EH (cell line): Measurements from ENCODE around the gene SLC25A21.
"Not testable (repeated sequence)": the region's sequence is repeated elsewhere in the genome, so short reads cannot be mapped to it uniquely, and the experiment has no call there.

Experiments used
- DNase-seq: peaks from one replicate; pipeline ENCODE4 v3.0.0-alpha.2; 2015; ENCODE audit warnings: low read depth

The SLC25A21 gene

DNA sequence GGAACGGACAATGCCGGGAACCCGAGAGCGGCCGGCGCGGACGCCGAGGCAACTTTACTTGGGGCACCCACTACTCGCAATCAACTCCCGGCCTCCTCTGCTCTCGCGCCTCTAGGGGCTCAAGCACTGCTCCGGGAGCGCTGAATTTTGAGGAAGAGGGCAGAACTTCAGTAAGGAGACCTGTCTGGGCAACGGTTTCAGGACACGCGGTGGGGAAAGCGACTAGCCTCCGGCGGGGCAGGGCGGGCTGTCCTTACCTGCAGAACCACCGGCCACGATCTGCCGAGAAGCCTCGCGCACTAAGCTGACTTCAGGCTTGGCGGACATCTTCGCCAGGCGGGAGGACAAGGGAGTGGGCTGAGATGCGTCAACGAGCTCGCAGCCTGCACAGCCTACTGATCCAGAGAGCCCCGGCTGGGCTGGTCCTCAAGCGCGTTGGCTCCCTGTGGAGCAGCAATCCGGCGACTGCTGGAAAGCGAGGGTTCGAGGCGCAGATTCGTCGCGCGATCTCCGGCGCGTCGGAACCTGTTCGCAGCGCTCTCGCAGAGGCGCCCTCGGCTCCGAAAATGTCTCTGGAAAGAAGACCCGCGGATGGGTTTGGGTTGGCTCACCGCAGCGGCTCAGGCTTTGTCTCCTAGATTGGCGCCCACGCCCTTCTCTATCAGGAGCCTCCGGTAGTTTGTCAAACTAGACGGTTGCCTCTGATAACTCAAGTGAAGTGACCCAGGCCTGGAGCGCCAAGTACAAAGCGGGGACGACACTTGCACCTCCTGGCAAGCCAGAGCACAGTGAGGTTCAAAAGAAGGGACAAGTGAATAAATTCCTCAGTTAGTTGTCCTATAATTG is at the start of gene SLC25A21:
Gene SLC25A21 (minus strand): TSS at position 583 of the 846 bp plus-strand sequence.
- DNase-seq = peak; percentile 74

DNA sequence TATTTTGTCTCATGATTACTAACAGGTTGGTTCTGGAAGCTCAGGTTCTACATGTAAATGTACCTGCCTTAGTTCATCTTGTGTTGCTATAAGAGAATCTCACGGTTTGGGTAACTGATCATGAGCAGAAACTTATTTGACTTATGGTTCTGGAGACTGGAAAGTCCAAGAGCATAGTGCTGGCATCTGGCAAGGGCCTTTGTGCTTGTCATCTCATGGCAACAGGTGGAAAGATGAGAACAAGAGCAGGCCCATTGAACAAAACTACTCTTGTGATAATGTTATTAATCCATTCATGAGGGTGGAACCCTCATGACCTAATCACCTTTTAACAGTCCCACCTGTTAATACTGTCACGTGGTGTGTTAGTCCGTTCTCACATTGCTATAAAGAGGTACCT is 48.7 kb upstream of the SLC25A21 start:
- no peak for DNase-seq

DNA sequence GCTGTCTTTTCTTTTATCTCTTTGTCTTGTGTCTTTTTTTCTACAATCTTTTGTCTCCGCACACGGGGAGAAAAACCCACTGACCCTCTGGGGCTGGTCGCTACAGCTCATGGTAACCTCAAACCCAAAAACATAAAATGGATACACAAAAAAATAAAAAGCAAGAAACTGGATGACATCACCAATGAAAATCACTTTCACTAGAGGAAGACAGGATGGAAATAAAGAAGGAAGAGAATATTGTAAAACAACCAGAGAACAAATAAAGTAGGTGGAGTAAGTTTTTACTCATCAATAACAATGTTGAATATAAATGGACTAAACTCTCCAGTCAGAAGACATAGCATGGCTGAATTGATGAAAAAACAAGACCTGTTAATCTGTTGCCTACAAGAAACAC is 42.9 kb upstream of the SLC25A21 start:
- DNase-seq = no peak

DNA sequence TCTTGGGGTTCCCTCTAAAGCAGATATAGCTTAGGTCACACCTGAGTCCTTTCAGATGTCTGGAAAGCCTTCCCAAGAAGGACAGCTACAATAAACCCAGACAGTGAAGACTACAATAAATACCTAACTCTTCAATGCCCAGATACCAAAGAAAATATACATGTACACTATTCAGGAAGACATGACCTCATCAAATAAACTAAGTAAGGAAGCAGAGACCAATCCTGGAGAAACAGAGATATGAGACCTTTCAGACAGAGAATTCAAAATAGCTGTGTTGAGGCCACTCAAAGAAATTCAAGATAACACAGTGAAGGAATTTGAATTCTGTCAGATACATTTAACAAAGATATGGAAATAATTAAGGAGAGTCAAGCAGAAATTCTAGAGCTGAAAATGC is 40.6 kb upstream of the SLC25A21 start:
- DNase-seq = no peak

DNA sequence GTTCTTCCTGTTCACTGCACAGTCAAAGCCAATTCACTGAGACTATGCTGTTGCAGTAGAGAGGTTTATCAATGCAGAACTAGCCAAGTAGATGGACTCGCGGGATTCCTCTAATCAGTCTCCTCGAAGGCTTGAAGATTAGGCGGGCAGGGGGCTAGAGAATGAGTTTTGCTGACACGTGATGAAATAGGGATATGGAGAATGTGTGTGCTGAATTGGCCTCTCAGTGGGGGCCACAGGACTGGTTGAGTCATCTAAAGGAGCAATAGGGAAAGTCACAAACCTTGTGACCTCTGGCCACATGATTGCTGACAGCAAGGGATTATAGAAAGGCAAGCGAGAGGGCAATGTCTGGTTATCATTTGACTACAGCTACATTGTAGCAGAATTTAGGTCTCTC is 38.0 kb upstream of the SLC25A21 start:
- no peak for DNase-seq

DNA sequence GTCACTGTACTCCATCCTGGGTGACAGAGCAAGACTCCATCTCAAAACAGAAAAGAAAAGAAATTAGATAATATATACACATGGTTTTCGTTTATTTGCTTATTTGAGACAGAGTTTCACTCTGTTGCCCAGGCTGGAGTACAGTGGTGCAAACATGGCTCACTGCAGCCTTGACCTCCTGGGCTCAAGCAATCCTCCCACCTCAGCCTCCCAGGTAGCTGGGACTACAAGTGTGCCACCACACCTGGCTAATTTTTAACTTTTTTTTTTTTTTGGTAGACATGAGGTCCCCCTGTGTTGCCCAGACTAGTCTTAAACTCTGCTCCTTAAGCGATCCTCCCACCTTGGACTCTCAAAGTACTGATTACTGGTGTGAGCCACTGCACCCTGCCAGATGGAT is 37.2 kb upstream of the SLC25A21 start:
- DNase-seq = not testable (repeated sequence)

DNA sequence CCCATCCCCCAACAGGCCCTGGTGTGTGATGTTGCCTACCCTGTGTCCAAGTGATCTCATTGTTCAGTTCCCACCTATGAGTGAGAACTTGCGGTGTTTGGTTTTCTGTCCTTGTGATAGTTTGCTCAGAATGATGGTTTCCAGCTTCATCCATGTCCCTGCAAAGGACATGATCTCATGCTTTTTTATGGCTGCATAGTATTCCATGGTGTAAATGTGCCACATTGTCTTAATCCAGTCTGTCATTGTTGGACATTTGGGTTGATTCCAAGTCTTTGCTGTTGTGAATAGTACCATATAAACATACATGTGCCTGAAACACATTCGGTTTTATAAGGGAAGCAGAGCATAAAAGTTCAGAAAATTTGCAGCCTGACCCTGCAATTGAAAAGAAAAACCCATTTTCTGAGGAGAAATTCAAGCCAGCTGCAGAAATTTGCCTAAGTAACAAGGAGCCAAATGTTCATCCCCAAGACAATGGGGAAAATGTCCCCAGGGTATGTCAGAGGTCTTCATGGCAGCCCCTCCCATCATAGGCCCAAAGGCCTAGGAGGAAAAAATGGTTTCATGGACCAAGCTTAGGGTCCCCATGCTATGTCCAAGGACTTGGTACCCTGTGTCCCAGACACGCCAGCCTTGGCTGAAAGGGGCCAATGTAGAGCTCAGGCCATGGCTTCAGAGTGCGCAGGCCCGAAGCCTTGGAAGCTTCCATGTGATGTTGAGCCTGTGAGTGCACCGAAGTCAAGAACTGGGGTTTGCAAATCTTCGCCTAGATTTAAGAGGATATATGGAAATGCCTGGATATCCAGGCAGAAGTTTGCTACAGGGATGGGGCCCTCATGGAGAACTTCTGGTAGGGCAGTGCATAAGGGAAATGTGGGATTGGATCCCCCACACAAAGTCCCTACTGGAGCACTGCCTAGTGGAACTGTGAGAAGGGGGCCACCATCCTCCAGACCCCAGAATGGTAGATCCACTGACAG is 33.5 kb upstream of the SLC25A21 start:
- DNase-seq = not testable (repeated sequence)

DNA sequence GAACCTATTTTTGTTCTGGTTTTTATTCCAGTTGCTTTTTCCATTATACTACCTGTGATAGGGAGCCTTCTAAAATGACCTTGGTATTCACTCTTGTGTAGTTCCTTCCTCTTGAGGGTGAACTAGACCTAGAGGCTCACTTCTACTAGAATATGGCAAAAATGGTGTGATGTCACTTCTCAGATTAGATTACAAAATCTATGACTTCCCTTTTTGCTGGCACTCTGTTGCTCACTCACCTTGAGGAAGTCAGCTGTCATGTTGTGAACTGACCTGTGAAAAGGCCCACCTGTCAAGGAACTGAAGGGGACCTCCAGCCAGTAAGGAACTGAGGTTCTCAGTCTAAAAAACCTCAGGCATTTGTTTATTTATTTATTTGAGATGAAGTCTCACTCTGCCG is 31.0 kb upstream of the SLC25A21 start:
- DNase-seq = no peak

DNA sequence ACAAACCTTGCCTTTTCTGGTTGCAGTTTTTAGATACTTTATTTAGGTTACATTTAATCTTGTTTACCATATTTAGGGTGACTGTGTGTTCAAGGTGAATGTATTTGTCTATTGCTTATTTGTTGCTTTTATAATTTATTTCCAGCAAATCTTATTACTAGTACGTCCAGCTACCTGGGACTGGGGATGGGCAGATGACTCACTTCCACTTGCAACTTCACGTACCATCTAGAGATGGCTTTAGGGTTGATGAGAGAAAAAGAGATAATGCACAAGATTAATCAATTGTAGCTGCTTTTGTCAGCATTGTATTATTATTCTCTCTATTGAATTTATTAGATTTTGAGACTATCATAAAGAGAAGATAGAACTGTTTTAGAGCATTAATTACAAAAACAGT is 30.4 kb upstream of the SLC25A21 start:
- DNase-seq = no peak

DNA sequence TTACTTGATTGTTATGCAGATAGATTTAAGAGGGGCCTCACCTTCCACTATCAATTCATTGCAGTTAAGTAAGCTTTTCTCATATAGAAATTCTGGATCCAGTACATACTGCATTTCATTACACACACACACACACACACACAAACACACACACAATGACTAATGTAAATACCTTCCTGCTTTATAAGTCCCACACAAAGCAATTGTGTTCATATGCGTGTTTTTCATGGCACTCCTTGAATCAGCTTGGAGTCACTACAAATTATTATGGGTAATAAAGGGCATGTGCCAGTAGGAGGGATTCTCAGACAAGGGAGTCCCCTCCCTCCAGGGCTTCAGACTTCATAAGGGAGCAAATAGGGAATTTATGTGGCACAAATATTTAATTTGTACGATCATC is 29.9 kb upstream of the SLC25A21 start:
- DNase-seq = peak; percentile 4

DNA sequence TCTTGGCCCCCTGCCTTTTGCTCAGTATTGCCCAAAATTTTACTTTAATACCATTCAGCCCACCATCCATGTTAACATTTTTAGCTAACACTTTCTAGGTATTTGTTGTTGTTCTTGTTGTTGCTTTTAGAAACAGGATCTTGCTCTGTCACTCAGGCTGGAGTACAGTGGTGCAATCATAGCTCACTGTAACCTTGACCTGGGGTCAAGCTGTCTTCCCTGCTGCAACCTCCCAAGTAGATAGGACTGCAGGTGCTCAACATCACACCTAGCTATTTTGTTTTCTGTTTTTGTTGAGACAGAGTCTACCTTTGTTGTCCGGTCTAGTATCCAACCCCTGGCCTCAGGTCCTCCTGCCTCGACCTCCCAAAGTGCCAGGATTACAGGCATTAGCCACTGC is 29.3 kb upstream of the SLC25A21 start:
- DNase-seq = no peak

DNA sequence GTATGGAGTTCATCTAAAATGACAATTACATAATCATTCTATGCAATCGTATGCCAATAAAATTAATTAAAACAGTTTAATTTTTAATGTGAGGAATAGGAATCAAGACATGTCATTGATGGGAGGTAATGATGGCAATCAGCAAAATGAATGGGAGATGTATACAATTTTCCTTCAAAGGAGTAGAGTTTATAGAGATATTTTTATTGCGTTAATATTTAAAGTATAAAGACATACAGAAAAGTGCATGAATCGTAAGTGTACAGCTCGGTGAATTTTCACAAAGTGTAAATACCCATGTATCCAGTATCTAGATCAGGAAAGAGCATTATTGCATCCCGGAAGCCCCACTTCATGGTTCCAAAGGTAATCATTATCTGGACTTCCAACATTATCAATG is 26.5 kb upstream of the SLC25A21 start:
- DNase-seq = no peak

DNA sequence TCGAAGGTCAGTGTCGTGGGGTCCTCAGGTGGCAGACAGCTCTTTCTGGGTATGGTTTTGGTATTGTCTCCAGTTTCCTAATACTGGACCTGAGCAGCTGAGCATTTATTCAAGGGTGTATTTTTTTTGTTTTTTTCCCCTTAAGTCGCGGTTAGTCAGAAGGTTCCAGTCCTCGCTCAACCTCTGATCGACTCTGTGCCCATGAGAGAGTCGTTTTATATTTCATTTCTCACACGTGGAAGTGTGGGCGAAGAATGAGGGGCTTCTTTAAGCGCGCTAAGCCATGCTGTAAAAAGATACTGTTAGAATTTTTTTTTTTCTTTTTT is 25.8 kb upstream of the SLC25A21 start:
- DNase-seq = no peak

DNA sequence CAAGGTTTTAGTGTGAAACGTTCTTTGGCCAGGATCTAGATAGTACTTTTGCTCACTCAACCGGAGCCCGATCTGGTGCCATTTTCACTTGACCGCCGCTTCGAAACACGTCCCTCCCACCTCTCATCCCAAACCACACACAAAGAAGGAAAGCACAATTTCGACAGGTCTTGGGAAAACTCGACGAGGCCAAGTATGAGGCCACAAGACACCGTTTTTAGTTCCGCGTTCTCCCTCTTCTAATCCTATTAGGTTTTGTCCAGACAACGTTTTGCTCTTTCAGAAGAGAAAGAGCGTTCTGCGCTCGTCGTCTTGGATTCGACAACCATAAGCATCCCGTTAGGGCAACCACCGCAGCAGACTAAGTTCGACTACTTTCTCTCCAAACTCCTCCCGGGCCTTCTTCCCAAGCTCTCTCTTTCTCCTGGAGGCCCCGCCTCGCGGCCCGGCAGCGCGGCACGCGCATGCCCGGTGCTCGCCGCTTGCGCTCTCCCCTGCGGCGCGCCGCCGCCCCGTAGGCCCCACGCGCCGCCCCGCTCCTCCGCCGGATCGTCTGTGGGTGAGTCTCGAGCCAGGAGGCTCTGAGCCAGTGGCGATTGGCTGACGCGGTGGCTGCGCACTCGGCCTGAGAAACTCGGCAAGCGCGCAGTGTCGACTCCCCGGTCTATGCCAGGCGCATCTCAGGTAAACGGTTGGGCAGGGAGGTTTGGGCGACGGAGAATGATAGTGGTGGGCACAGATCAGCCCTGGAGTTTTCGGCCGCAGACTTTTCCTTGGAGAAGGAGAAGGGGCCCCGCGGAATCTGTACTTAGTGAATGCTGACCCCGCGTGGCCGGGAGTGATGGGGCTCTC is 25.2 kb upstream of the SLC25A21 start, which contains the start of gene MIPOL1:
Gene MIPOL1 (plus strand): TSS at position 517 of the 852 bp plus-strand sequence. CDS start 49,952 bp downstream, outside the sequence.
- DNase-seq = peak; percentile 90

DNA sequence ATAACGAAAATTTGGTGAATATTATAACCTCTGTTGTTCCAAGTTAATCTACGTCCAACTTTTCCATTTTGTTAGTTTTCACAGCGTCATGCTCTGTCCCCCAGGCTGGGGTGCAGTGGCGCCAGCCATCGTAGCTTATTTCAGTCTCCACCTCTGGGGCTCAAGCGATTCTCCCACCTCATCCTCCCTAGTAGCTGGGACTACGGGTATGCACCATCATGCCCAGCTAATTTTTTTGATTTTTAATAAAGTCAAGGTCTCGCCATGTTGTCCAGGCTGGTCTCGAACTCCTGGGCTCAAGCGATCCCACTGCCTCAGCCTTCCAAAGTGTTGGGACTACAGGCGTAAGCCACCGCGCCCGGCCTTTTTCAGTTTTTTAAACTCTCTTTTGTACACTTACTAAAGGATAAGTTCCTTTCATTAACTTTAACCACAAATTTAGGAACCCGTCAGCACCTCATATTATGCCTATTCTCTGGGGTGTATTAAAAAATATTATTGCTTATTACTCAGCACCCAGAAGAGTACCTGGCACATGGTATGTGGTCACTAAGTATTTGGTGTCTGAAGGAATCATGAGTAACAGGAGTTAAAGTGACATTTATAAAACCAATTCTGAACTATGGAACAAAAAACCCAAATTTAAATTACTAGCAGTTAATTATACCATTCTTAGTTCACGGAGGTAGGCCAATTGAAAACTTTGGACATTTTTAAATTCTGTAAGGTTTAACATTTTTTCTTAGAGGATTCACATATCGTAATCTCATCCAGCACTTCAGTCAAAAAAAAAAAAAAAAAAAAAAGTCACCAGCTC is 24.4 kb upstream of the SLC25A21 start:
- no peak for DNase-seq

DNA sequence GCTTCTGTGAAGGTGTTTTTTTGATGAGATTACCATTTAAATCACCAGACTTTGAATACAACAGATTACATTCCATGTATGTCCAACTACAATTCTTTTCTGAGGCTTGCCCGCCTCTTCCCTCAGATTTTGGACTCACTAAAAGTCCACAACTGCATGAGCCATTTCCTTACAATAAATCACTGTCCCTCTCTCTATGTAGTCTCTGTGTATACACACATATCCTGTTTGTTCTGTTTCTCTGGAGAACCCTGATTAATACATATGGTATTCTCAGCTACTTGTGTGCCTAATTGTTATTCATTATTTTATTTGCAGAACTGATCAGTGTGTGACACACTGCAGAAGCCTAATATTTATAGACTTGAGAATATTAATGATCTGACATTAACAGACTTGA is 22.9 kb upstream of the SLC25A21 start:
- DNase-seq = peak; percentile 64

DNA sequence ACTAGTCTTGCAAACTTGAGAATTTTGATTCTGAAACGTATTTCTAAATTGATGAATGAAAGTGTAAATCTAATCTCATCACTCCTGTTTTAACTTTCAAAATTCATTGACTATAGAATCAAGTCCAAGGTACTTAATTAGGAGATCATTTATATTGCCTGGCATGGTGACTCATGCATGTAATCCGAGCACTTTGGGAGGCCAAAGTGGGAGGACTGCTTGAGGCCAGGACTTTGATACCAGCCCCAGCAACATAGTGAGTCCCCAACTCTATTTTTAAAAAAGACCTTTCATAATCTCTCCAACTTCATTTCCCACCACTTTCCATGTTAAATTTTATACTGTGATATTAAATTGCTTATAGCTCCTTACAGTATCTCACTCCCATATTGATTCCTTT is 22.3 kb upstream of the SLC25A21 start:
- no peak for DNase-seq

DNA sequence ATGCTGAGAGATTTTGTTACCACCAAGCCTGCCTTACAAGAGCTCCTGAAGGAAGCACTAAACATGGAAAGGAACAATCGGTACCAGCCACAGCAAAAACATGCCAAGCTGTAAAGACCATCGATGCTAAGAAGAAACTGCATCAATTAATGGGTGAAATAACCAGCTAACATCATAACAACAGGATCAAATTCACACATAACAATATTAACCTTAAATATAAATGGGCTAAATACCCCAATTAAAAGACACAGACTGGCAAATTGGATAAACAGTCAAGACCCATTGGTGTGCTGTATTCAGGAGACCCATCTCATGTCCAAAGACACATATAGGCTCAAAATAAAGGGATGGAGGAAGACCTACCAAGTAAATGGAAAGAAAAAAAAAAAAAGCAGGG is 17.3 kb upstream of the SLC25A21 start:
- not testable (repeated sequence) for DNase-seq

DNA sequence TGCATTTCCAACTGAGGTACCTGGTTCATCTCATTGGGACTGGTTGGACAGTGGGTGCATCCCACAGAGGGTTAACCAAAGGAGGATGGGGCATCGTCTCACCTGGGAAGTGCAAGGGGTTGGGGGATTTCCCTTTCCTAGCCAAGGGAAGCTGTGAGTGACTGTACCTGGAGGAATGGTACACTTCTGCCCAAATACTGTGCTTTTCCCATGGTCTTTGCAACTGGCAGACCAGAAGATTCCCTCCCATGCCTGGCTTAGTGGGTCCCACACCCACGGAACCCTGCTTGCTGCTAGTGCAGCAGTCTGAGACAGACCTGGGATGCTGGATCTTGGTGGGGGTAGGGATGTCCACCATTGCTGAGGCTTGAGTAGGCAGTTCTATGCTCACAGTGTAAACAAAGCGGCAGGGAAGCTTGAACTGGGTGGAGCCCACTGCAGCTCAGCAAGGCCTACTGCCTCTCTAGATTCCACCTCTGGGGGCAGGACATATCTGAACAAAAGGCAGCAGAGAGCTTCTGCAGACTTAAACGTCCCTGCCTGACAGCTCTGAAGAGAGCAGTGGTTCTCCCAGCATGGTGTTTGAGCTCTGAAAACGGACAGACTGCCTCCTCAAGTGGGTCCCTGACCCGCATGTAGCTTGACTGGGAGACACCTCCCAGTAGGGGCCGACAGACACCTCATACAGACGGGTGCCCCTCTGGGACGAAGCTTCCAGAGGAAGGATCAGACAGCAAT is 15.6 kb upstream of the SLC25A21 start:
- DNase-seq = not testable (repeated sequence)

DNA sequence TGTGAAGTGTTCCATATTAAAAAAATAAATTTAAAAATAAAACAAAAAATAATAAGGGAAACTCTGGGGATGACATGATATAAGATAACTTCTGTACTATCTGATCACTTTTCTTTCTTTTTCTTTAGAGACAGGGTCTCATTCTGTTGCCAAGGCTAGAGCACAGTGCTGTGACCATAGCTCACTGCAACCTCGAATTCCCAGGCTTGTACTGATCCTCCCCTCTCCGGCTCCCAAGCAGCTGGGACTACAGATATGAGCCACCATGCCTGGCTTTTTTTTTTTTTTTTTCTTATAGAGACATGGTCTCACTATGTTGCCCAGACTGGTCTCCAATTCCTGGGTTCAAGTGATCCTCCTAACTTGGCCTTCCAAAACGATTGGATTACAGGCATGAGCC is 14.9 kb upstream of the SLC25A21 start:
- DNase-seq = no peak
